Measurements from ENCODE around the gene SYNE3.

Gene SYNE3

DNA sequence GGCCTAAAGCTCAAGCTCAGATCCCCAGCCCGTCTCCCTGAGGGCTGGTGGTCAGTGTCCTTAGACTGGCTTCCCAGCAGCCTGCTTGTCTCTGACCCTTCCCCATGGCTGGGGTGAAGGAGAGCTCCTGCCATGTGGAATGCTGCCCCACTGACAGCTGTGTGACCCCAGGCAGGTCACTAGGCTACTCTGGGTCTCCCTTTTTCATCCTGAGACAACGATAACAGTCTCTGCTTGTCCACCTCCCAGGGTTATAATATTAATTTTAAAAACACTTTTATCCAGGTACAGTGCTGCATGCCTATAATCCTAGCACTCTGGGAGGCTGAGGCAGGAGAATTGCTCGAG, 47.3 kb downstream of the SYNE3 start:
- no peak for DNase-seq

DNA sequence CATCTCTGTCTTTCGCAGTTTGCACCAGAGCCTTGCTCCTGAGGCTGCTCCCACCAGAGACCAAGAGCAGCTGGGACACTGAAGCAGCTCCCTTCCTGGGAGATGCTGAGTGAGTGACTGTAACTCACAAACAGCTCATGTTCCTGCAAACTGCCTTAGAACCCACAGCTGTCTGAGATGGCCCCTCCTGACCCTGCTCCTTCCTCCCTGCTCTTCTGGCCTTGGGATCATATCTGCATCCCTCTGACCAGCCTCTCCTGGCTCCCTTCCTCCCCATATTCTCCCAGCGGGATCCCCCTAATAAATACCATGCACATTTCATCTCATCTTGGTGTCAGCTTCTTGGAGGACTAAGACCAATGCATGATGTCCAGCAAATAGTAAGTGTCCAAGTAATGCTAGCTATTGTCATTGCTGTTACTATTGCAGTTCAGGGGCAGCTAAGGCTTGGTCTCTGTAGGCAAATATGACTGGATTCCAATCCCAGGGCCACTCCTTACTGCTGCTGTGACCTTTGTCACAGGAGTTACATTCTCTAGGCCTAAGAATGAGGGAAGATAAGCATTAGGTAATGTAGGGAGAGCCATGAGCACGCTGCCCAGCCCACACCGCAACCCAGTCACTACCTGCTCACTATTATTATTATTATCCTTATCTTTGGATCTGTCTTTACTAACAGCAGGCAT, 47.9 kb downstream of the SYNE3 start:
- no peak for DNase-seq

DNA sequence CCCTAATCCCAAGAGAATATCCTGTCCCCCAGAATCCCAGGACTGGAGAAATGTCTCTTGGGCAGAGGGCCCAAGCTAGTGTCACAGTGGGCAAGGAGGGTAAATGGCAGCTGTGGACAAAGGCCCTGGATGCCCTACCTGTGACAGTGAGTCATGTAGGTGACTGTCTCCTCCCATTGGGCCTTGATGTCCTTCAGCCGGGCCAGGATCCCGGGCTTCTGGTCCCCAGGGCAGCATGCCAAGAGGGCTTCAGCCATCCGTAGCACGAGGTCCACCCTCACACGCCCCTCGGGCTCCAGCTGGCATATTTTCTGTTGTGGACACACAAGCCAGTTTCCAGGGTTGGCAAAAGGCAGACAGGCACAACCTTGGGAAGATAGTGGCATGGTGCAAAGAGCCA, 48.8 kb downstream of the SYNE3 start:
- no peak for DNase-seq

DNA sequence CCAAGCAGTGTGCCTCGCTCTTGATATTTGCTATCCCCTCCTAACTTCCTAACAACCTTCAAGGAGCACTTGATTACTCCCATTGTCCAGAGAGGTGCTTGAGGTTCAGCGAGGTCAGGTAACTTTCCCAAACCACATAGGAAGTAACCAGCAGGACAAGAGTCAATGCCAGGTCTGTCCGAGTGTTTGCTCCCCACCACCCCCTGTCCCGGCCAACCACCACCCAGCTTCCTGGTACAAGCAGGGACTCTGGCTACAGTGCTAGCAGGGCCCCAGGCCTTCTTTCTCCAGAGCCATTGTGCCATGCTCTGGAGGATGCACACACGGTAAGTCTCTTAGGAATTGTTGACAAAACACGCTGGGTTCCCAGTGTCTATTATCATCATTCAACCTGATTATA, 49.2 kb downstream of the SYNE3 start:
- DNase-seq = no peak
